Trophoblast cell (in vitro differentiated cells and primary cell): ENCODE measurements around the gene GPR87.

ENCODE experiments used
- DNase-seq, 2 donors: peaks; one replicate each; pipeline ENCODE4 v3.0.0-alpha.2; 2016
- H2AFZ ChIP-seq: 2 replicates; pipeline ENCODE4 v1.6.1; 2013; ENCODE audit warnings: low read length, moderate library complexity, mild to moderate bottlenecking; ENCODE audit not compliant: insufficient read depth, poor library complexity
- H2AK5ac ChIP-seq: 2 replicates; pipeline ENCODE4 v1.6.1; 2013; ENCODE audit warnings: mild to moderate bottlenecking, low read length
- H2BK120ac ChIP-seq: 2 replicates; pipeline ENCODE4 v1.6.1; 2013; ENCODE audit warnings: low read length, mild to moderate bottlenecking, moderate library complexity; ENCODE audit not compliant: insufficient read depth, poor library complexity
- H2BK12ac ChIP-seq: 2 replicates; pipeline ENCODE4 v1.6.1; 2013; ENCODE audit warnings: mild to moderate bottlenecking, low read length, moderate library complexity
- H2BK5ac ChIP-seq: 2 replicates; pipeline ENCODE4 v1.6.1; 2013; ENCODE audit warnings: low read length, low read depth, moderate library complexity, mild to moderate bottlenecking; ENCODE audit not compliant: poor library complexity
- H3K14ac ChIP-seq: 2 replicates; pipeline ENCODE4 v1.6.1; 2013; ENCODE audit warnings: mild to moderate bottlenecking, low read length
- H3K18ac ChIP-seq: 2 replicates; pipeline ENCODE4 v1.6.1; 2013; ENCODE audit warnings: mild to moderate bottlenecking, low read length
- H3K23ac ChIP-seq: 2 replicates; pipeline ENCODE4 v1.6.1; 2013; ENCODE audit warnings: low read length
- H3K27ac ChIP-seq: 2 replicates; pipeline ENCODE4 v1.5.1; 2013; ENCODE audit warnings: low read depth, mild to moderate bottlenecking, inconsistent platforms, low read length, moderate library complexity
- H3K27me3 ChIP-seq: 2 replicates; pipeline ENCODE4 v1.6.1; 2013; ENCODE audit warnings: inconsistent platforms, mild to moderate bottlenecking, low read length, moderate library complexity; ENCODE audit not compliant: insufficient read depth
- H3K36me3 ChIP-seq, 2 experiments: 1 replicate in 1 of 2; 2 replicates in 1 of 2; pipeline ENCODE4 v1.6.1; 2013; ENCODE audit warnings: low read length in 2 of 2, mild to moderate bottlenecking in 2 of 2, moderate library complexity in 1 of 2; ENCODE audit not compliant: insufficient read depth in 2 of 2, control insufficient read depth in 1 of 2
- H3K4ac ChIP-seq: 2 replicates; pipeline ENCODE4 v1.6.1; 2013; ENCODE audit warnings: low read depth, mild to moderate bottlenecking, low read length, moderate library complexity
- H3K4me1 ChIP-seq, 2 experiments: 1 replicate in 1 of 2; 2 replicates in 1 of 2; pipeline ENCODE4 v1.6.1; 2013; ENCODE audit warnings: low read length in 2 of 2, mild to moderate bottlenecking in 2 of 2, moderate library complexity in 1 of 2; ENCODE audit not compliant: insufficient read depth in 2 of 2, control insufficient read depth in 1 of 2
- H3K4me2 ChIP-seq: 2 replicates; pipeline ENCODE4 v1.6.1; 2013; ENCODE audit warnings: inconsistent platforms, mild to moderate bottlenecking, low read length, moderate library complexity
- H3K4me3 ChIP-seq: 2 replicates; pipeline ENCODE4 v1.5.1; 2013; ENCODE audit warnings: mild to moderate bottlenecking, low read depth, low read length, inconsistent platforms
- H3K79me1 ChIP-seq: one replicate; pipeline ENCODE4 v1.6.1; 2013; ENCODE audit warnings: low read length
- H3K79me2 ChIP-seq: 2 replicates; pipeline ENCODE4 v1.6.1; 2013; ENCODE audit warnings: low read length, mild to moderate bottlenecking; ENCODE audit not compliant: control insufficient read depth, insufficient read depth, poor library complexity
- H3K9ac ChIP-seq: 2 replicates; pipeline ENCODE4 v1.6.1; 2013; ENCODE audit warnings: mild to moderate bottlenecking, low read length
- H3K9me3 ChIP-seq: 2 replicates; pipeline ENCODE4 v1.6.1; 2013; ENCODE audit warnings: low read depth, mild to moderate bottlenecking, control low read depth, inconsistent platforms, low read length; ENCODE audit not compliant: insufficient read depth
- H4K12ac ChIP-seq: 2 replicates; pipeline ENCODE4 v1.6.1; 2013; ENCODE audit warnings: low read depth, mild to moderate bottlenecking, low read length, moderate library complexity
- H4K8ac ChIP-seq: 2 replicates; pipeline ENCODE4 v1.6.1; 2013; ENCODE audit warnings: low read depth, mild to moderate bottlenecking, low read length, moderate library complexity
- H4K91ac ChIP-seq: one replicate; pipeline ENCODE4 v1.6.1; 2013; ENCODE audit warnings: low read depth, mild to moderate bottlenecking, low read length, moderate library complexity
- WGBS: extraction: QIAGEN DNeasy Blood & Tissue Kit; methylation state at CpG from one replicate; pipeline ENCODE4 v1.1.7; 2013; ENCODE audit warnings: missing lambda C conversion rate; ENCODE audit not compliant: insufficient read length, insufficient coverage; ENCODE audit errors: extremely low coverage; 5-methylcytosine and 5-hydroxymethylcytosine counted together

GPR87 gene

GRCh38 chr3:151330379-151330778, 13.8 kb upstream of the GPR87 start:
- no peak overlapping the region for H4K8ac ChIP-seq
- no peak overlapping the region for H3K4ac ChIP-seq
- H3K4me3 ChIP-seq, result no peak overlapping the region
- H3K79me2 ChIP-seq, result no peaks in the 10 kb centered on the region
- H3K4me1 ChIP-seq, result no peaks in the 10 kb centered on the region
- H2AFZ ChIP-seq, result no peak overlapping the region
- no peak overlapping the region for H3K18ac ChIP-seq
- H3K36me3 ChIP-seq, result no peaks in the 10 kb centered on the region
- no CpG with 5 or more reads among the region's 4 CpGs for WGBS
- H3K79me1 ChIP-seq, result no peaks in the 10 kb centered on the region
- H3K9ac ChIP-seq, result no peak overlapping the region
- H2AK5ac ChIP-seq, result no peak overlapping the region
- H3K9me3 ChIP-seq, result no peaks in the 10 kb centered on the region
- no peak overlapping the region for H2BK120ac ChIP-seq
- H2BK5ac ChIP-seq, result no peak overlapping the region
- no peak overlapping the region for H3K14ac ChIP-seq
- H3K23ac ChIP-seq, result no peak overlapping the region
- H4K91ac ChIP-seq, result no peak overlapping the region
- no peak overlapping the region for H3K27ac ChIP-seq
- no peak overlapping the region for H2BK12ac ChIP-seq
- H3K4me2 ChIP-seq, result no peak overlapping the region
- H4K12ac ChIP-seq, result no peak overlapping the region
- no peaks in the 10 kb centered on the region for H3K27me3 ChIP-seq
- no peak for DNase-seq

- DNase-seq, result no peak
- no peak within 1 kb of the TSS for H3K18ac ChIP-seq
- no peak within 1 kb of the TSS for H2AK5ac ChIP-seq
- no peaks in the 10 kb centered on the region for H3K79me1 ChIP-seq
- H3K4ac ChIP-seq, result no peak within 1 kb of the TSS
- no peak within 1 kb of the TSS for H4K91ac ChIP-seq
- H3K9me3 ChIP-seq, result no peaks in the 10 kb centered on the region
- H3K27me3 ChIP-seq, result no peaks in the 10 kb centered on the region
- no peak within 1 kb of the TSS for H3K14ac ChIP-seq
- no peak within 1 kb of the TSS for H4K12ac ChIP-seq
- no CpG with 5 or more reads among the region's 1 CpG for WGBS
- H3K27ac ChIP-seq, result no peak within 1 kb of the TSS
- peak within 1 kb of the TSS; percentile 27 for H3K9ac ChIP-seq
- no peak within 1 kb of the TSS for H3K23ac ChIP-seq
- no peaks in the 10 kb centered on the region for H3K36me3 ChIP-seq
- no peaks in the 10 kb centered on the region for H3K79me2 ChIP-seq
- H3K4me3 ChIP-seq, result no peak within 1 kb of the TSS
- H3K4me1 ChIP-seq, result no peaks in the 10 kb centered on the region
- H3K4me2 ChIP-seq, result no peak within 1 kb of the TSS
- H4K8ac ChIP-seq, result no peak within 1 kb of the TSS
- no peak within 1 kb of the TSS for H2BK12ac ChIP-seq
- no peak within 1 kb of the TSS for H2BK5ac ChIP-seq
- no peak within 1 kb of the TSS for H2AFZ ChIP-seq
- no peak within 1 kb of the TSS for H2BK120ac ChIP-seq
Observed at GRCh38 chr3:151329363-151329762, 12.7 kb upstream of the GPR87 start, which contains the start of gene P2RY13. Gene P2RY13, minus strand, starts transcription at chr3:151329549. Its CDS starts 21 bp downstream, at chr3:151329528.

GRCh38 chr3:151328298-151328995, 11.8 kb upstream of the GPR87 start:
- no CpG with 5 or more reads among the region's 10 CpGs for WGBS
- Histone ChIP-seq H4K91ac (no peak overlapping the region), H3K18ac (no peak overlapping the region), H3K4me3 (no peak overlapping the region), H2BK120ac (no peak overlapping the region), H3K4ac (no peak overlapping the region), H3K27ac (no peak overlapping the region), H2AK5ac (no peak overlapping the region), H3K9ac (peak overlapping the region; percentile 27), H2BK5ac (no peak overlapping the region), H3K23ac (no peak overlapping the region), H2AFZ (no peak overlapping the region), H3K27me3 (no peaks in the 10 kb centered on the region), H3K4me2 (no peak overlapping the region), H3K79me2 (no peaks in the 10 kb centered on the region), H3K9me3 (no peaks in the 10 kb centered on the region), H3K4me1 (no peaks in the 10 kb centered on the region), H3K36me3 (no peaks in the 10 kb centered on the region), H3K14ac (no peak overlapping the region), H4K8ac (no peak overlapping the region), H3K79me1 (no peaks in the 10 kb centered on the region), H2BK12ac (no peak overlapping the region), H4K12ac (no peak overlapping the region)
- DNase-seq, result no peak

- Histone ChIP-seq H3K14ac (no peak overlapping the region), H2BK120ac (no peak overlapping the region), H3K79me1 (no peaks in the 10 kb centered on the region), H3K18ac (no peak overlapping the region), H3K9ac (no peak overlapping the region), H3K27ac (no peak overlapping the region), H4K8ac (no peak overlapping the region), H3K4me1 (no peaks in the 10 kb centered on the region), H2BK12ac (no peak overlapping the region), H3K4ac (no peak overlapping the region), H3K4me2 (no peak overlapping the region), H3K4me3 (no peak overlapping the region), H4K12ac (no peak overlapping the region), H3K36me3 (no peaks in the 10 kb centered on the region), H3K79me2 (no peaks in the 10 kb centered on the region), H2AK5ac (no peak overlapping the region), H3K9me3 (no peaks in the 10 kb centered on the region), H3K27me3 (no peaks in the 10 kb centered on the region), H2BK5ac (no peak overlapping the region), H3K23ac (no peak overlapping the region), H4K91ac (no peak overlapping the region), H2AFZ (no peak overlapping the region)
- WGBS, result 100% methylated on average over 1 of the region's 3 CpGs
- peak in 1 of 2 donors; percentile 61 for DNase-seq
Observed at GRCh38 chr3:151327571-151328198, 11.1 kb upstream of the GPR87 start.
